Muscle of leg (tissue), 11 donors: ENCODE data around the gene SLC12A9. TPM values are rescaled to one million over a fixed set of nuclear protein-coding genes. Genes with fewer than 3 reads are reported as not detected.

Experiments
- DNase-seq: peaks from one replicate; pipeline ENCODE4 v3.0.0; 2013
- H3K27ac ChIP-seq: one replicate; pipeline ENCODE4 v1.5.1; 2013; ENCODE audit warnings: mild to moderate bottlenecking, low read length, control low read depth
- H3K27me3 ChIP-seq: one replicate; pipeline ENCODE4 v1.6.1; 2013; ENCODE audit warnings: low read length; ENCODE audit not compliant: control insufficient read depth, insufficient read depth
- H3K36me3 ChIP-seq: one replicate; pipeline ENCODE4 v1.6.1; 2013; ENCODE audit warnings: low read length; ENCODE audit not compliant: control insufficient read depth, insufficient read depth
- H3K4me1 ChIP-seq: one replicate; pipeline ENCODE4 v1.6.1; 2013; ENCODE audit warnings: low read length; ENCODE audit not compliant: control insufficient read depth, insufficient read depth
- H3K4me3 ChIP-seq: one replicate; pipeline ENCODE4 v1.5.1; 2013; ENCODE audit warnings: low read length, control low read depth
- H3K9me3 ChIP-seq: replicated peaks from 2 replicates; pipeline ENCODE4 v1.6.1; 2013; ENCODE audit warnings: low read depth, low read length; ENCODE audit not compliant: control insufficient read depth
- WGBS: methylation state at CpG from one replicate; pipeline ENCODE4 v1.1.5; 2013; ENCODE audit warnings: missing lambda C conversion rate; ENCODE audit not compliant: insufficient coverage; 5-methylcytosine and 5-hydroxymethylcytosine counted together
- polyA plus RNA-seq, 8 donors: library from polyadenylated mRNA; unstranded; fragments of 120-200 nt; gene quantifications; one replicate each; pipeline versions ENCODE4 v1.2.1 to v1.2.3, GENCODE V29; 2013; ENCODE audit warnings: inconsistent platforms in 1 of 8, low replicate concordance in 1 of 8; ENCODE audit not compliant: insufficient read length in 8 of 8, insufficient read depth in 1 of 8
- total RNA-seq: library from RNA; stranded (reverse); fragments of 120-200 nt; gene quantifications from one replicate; pipeline ENCODE4 v1.2.4, GENCODE V29; 2013

SLC12A9 gene
- total and polyA plus RNA-seq, 9 donors: 9.7 to 25.4 (median 18.4) TPM

GRCh38 chr7:100825215-100825671, 27.3 kb upstream of the SLC12A9 start:
- H3K36me3 ChIP-seq: peaks cover 35% of the 10 kb centered on the region
- H3K4me1 ChIP-seq: peaks cover 29% of the 10 kb centered on the region
- H3K27ac ChIP-seq: peak overlapping the region; percentile 84
- peak; percentile 40 for DNase-seq
- peak overlapping the region; percentile 83 for H3K4me3 ChIP-seq
- no peaks in the 10 kb centered on the region for H3K9me3 ChIP-seq
- 17% methylated on average over 13 of the region's 16 CpGs for WGBS
- H3K27me3 ChIP-seq: peaks cover 10% of the 10 kb centered on the region

- WGBS: 3% methylated on average over 10 of the region's 17 CpGs
- no peaks in the 10 kb centered on the region for H3K9me3 ChIP-seq
- H3K27me3 ChIP-seq: peaks cover 10% of the 10 kb centered on the region
- H3K4me1 ChIP-seq: peaks cover 29% of the 10 kb centered on the region
- DNase-seq: peak; percentile 65
- peak overlapping the region; percentile 84 for H3K27ac ChIP-seq
- H3K36me3 ChIP-seq: peaks cover 28% of the 10 kb centered on the region
- H3K4me3 ChIP-seq: peak overlapping the region; percentile 83
Measured at GRCh38 chr7:100825751-100826513, 26.6 kb upstream of the SLC12A9 start.

- WGBS: 0% methylated on average over 48 of the region's 71 CpGs
- peak overlapping the region; percentile 84 for H3K27ac ChIP-seq
- H3K36me3 ChIP-seq: peaks cover 24% of the 10 kb centered on the region
- H3K9me3 ChIP-seq: no peaks in the 10 kb centered on the region
- DNase-seq: peak; percentile 47
- H3K4me3 ChIP-seq: peak overlapping the region; percentile 83
- H3K27me3 ChIP-seq: peaks cover 10% of the 10 kb centered on the region
- H3K4me1 ChIP-seq: peaks cover 29% of the 10 kb centered on the region
Measured at GRCh38 chr7:100826514-100827329, 25.8 kb upstream of the SLC12A9 start.

- peaks cover 15% of the 10 kb centered on the region for H3K36me3 ChIP-seq
- peak; percentile 98 for DNase-seq
- H3K27ac ChIP-seq: peak within 1 kb of the TSS; percentile 90
- H3K4me1 ChIP-seq: peaks cover 29% of the 10 kb centered on the region
- no peaks in the 10 kb centered on the region for H3K9me3 ChIP-seq
- under 1% methylated on average over 55 of the region's 80 CpGs for WGBS
- peak within 1 kb of the TSS; percentile 83 for H3K4me3 ChIP-seq
- peaks cover 10% of the 10 kb centered on the region for H3K27me3 ChIP-seq
Measured at GRCh38 chr7:100827330-100828226, 24.9 kb upstream of the SLC12A9 start, which contains the start of gene EPHB4. EPHB4 (minus strand) TSS chr7:100827523; CDS start chr7:100827030, 493 bp downstream.

GRCh38 chr7:100829150-100829716, 23.3 kb upstream of the SLC12A9 start:
- Histone ChIP-seq H3K36me3 (no peaks in the 10 kb centered on the region), H3K4me3 (no peak overlapping the region), H3K9me3 (no peaks in the 10 kb centered on the region), H3K4me1 (peaks cover 29% of the 10 kb centered on the region), H3K27me3 (peaks cover 10% of the 10 kb centered on the region), H3K27ac (peak overlapping the region; percentile 90)
- WGBS: 32% methylated on average over 18 of the region's 20 CpGs
- DNase-seq: peak; percentile 54

- H3K27ac ChIP-seq: no peak overlapping the region
Measured at GRCh38 chr7:100830396-100830795, 22.1 kb upstream of the SLC12A9 start.

GRCh38 chr7:100832281-100832633, 20.3 kb upstream of the SLC12A9 start:
- no peaks in the 10 kb centered on the region for H3K36me3 ChIP-seq
- DNase-seq: no peak
- H3K27me3 ChIP-seq: peaks cover 10% of the 10 kb centered on the region
- no peak overlapping the region for H3K4me3 ChIP-seq
- no peak overlapping the region for H3K27ac ChIP-seq
- H3K9me3 ChIP-seq: no peaks in the 10 kb centered on the region
- peaks cover 20% of the 10 kb centered on the region for H3K4me1 ChIP-seq
- no CpG with 5 or more reads among the region's 5 CpGs for WGBS

More at GRCh38 chr7:100830396-100830795, 22.1 kb upstream of the SLC12A9 start:
- Histone ChIP-seq H3K27me3 (peaks cover 10% of the 10 kb centered on the region), H3K9me3 (no peaks in the 10 kb centered on the region), H3K4me1 (peaks cover 18% of the 10 kb centered on the region), H3K4me3 (no peak overlapping the region), H3K36me3 (no peaks in the 10 kb centered on the region)
- WGBS: no CpG with 5 or more reads among the region's 4 CpGs
- no peak for DNase-seq

GRCh38 chr7:100835903-100836811, 16.4 kb upstream of the SLC12A9 start:
- Histone ChIP-seq H3K27ac (peak overlapping the region; percentile 95), H3K36me3 (no peaks in the 10 kb centered on the region), H3K9me3 (no peaks in the 10 kb centered on the region), H3K27me3 (no peaks in the 10 kb centered on the region), H3K4me1 (peaks cover 16% of the 10 kb centered on the region), H3K4me3 (no peak overlapping the region)
- DNase-seq: peak; percentile 64
- WGBS: 30% methylated on average over 6 of the region's 17 CpGs

- peak overlapping the region; percentile 41 for H3K4me3 ChIP-seq
- H3K9me3 ChIP-seq: no peaks in the 10 kb centered on the region
- WGBS: no CpG with 5 or more reads among the region's 6 CpGs
- H3K27me3 ChIP-seq: no peaks in the 10 kb centered on the region
- DNase-seq: no peak
- peak overlapping the region; percentile 95 for H3K27ac ChIP-seq
- peaks cover 16% of the 10 kb centered on the region for H3K4me1 ChIP-seq
- H3K36me3 ChIP-seq: no peaks in the 10 kb centered on the region
Measured at GRCh38 chr7:100836812-100837098, 15.8 kb upstream of the SLC12A9 start.
